ENCODE data around the gene MACROH2A2.

DNA sequence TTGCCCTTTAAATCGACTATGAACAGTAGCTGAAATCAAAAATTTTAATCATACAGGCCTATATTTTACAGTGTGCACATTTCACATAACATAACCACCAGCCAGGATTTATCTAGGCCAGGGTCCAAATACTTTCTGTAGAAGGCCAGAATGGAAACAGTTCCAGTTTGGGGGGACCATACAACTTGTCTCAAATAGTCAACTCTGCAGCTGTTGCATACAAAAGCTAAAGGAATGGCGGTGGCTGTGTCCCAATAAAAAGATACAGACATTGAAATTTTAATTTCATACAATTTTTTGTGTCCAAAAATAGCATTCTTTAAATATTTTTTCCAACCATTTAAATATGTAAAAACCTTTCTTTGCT lies 94.6 kb downstream of the MACROH2A2 start:
- no peak for TF ChIP-seq ATF3 (IDR thresholded peaks at IDR 0.05; ENCODE audit: insufficient read depth, low read depth, low read length)
- TF ChIP-seq, protein P1, sequence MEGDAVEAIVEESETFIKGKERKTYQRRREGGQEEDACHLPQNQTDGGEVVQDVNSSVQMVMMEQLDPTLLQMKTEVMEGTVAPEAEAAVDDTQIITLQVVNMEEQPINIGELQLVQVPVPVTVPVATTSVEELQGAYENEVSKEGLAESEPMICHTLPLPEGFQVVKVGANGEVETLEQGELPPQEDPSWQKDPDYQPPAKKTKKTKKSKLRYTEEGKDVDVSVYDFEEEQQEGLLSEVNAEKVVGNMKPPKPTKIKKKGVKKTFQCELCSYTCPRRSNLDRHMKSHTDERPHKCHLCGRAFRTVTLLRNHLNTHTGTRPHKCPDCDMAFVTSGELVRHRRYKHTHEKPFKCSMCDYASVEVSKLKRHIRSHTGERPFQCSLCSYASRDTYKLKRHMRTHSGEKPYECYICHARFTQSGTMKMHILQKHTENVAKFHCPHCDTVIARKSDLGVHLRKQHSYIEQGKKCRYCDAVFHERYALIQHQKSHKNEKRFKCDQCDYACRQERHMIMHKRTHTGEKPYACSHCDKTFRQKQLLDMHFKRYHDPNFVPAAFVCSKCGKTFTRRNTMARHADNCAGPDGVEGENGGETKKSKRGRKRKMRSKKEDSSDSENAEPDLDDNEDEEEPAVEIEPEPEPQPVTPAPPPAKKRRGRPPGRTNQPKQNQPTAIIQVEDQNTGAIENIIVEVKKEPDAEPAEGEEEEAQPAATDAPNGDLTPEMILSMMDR (IDR thresholded peaks at IDR 0.05; ENCODE audit: control extremely low read depth in 1 of 3, insufficient read depth in 1 of 3, low read depth in 1 of 3, low read length in 3 of 3), result no peak
- TF ChIP-seq TAF1 (IDR thresholded peaks at IDR 0.05; ENCODE audit: low read depth, low read length), result no peak
